Astrocyte of the cerebellum (primary cell): ENCODE measurements around the gene WFIKKN1.

ENCODE experiments used
- DNase-seq: peaks from one replicate; pipeline ENCODE4 v3.0.0-alpha.2; 2011; ENCODE audit warnings: low read depth
- H3K4me3 ChIP-seq: 2 replicates; pipeline ENCODE4 v1.5.1; 2011; ENCODE audit warnings: mild to moderate bottlenecking, low read depth, low read length, moderate library complexity
- CTCF ChIP-seq: IDR thresholded peaks from 2 replicates; pipeline ENCODE4 v1.5.1; 2012; ENCODE audit warnings: low read length, low read depth, moderate library complexity, mild to moderate bottlenecking; ENCODE audit errors: missing control alignments
- in situ Hi-C: cut with HindIII; loops from 2 replicates; pipeline ENCODE4 v1.10.0; 2017; ENCODE audit warnings: low sequenced_read_pairs

WFIKKN1 gene

DNA sequence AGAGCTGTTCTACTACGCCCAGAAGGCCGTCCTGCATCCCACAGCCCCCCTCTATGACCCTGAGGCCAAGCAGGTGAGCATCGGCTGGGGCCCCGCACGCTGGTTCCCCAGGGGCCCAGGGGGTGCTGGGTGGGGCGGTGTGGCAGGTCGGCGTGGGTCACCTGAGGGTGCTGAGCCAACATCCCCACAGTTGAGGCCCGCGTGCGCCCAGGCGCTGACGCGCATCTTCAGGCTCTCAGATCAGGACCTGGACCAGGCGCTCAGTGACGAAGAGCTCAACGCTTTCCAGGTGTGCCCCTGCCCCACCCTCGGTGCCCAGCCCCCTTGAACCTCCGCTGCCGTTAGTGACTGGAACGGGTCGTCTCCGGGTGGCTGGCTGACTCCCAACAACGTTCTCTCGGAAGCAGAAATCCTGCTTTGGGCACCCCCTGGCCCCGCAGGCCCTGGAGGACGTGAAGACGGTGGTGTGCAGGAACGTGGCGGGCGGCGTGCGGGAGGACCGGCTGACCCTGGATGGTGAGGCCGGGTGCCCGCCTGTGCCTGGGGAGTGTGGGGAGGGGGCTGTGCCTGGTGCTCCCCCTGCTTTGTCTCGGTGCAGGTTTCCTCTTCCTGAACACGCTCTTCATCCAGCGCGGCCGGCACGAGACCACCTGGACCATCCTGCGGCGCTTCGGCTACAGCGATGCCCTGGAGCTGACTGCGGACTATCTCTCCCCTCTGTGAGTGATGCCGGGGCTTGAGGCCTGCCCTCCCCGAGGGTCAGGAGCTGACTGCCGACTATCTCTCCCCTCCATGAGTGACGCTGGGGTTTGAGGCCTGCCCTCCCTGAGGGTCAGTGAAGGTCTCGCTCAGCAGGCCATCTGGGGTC lies 39.9 kb downstream of the WFIKKN1 start:
- no peak overlapping the region for H3K4me3 ChIP-seq
- DNase-seq: no peak
- in situ Hi-C loops: no loop called here
- TF ChIP-seq CTCF: no peak

DNA sequence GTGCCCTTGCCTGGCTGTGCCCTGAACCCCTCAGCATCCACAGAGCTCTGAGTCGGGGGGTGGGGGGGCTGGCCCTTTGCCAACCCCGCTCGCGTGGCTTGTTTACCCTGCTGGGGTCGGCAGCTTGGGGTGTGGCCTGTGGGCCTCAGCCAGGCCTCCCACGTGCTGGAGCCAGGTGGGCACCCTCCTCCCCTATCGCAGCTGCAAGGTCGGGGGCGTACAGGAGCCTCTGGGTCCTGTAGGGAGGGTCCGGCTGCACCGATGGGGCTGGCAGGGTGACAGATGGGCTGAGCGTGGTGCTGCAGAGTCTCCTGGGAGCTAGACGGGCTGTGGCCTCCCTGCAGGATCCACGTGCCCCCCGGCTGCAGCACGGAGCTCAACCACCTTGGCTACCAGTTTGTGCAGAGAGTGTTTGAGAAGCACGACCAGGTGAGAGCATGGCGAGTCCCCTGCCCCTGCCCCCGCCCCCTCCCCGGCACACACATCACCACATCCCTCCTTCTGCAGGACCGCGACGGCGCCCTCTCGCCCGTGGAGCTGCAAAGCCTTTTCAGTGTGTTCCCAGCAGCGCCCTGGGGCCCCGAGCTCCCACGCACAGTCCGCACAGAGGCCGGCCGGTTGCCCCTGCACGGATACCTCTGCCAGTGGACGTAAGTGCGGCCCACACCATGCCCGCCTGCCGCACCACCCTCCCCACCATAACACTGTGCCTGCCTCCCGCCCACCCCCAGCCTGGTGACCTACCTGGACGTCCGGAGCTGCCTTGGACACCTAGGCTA lies 40.8 kb downstream of the WFIKKN1 start:
- no peak overlapping the region for H3K4me3 ChIP-seq
- TF ChIP-seq CTCF: no peak
- in situ Hi-C loops: no loop called here
- no peak for DNase-seq

- no peak for TF ChIP-seq CTCF
- in situ Hi-C loops: no loop called here
- no peak overlapping the region for H3K4me3 ChIP-seq
- DNase-seq: no peak
Measured at GRCh38 chr16:672371-672770, 41.6 kb downstream of the WFIKKN1 start.

DNA sequence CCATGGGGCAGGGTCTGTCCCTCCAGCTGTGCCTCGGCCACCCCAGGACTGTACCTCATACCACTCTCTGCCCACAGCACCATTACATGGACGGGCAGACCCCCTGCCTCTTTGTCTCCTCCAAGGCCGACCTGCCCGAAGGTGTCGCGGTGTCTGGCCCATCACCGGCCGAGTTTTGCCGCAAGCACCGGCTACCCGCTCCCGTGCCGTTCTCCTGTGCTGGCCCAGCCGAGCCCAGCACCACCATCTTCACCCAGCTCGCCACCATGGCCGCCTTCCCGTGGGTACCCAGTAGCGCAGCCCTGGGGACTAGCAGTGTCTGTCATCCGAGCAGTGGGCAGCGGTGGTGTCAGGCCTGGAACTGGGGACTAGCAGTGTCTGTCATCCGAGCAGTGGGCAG lies 42.1 kb downstream of the WFIKKN1 start:
- in situ Hi-C loops: no loop called here
- DNase-seq: no peak
- TF ChIP-seq CTCF: no peak
- no peak overlapping the region for H3K4me3 ChIP-seq

DNA sequence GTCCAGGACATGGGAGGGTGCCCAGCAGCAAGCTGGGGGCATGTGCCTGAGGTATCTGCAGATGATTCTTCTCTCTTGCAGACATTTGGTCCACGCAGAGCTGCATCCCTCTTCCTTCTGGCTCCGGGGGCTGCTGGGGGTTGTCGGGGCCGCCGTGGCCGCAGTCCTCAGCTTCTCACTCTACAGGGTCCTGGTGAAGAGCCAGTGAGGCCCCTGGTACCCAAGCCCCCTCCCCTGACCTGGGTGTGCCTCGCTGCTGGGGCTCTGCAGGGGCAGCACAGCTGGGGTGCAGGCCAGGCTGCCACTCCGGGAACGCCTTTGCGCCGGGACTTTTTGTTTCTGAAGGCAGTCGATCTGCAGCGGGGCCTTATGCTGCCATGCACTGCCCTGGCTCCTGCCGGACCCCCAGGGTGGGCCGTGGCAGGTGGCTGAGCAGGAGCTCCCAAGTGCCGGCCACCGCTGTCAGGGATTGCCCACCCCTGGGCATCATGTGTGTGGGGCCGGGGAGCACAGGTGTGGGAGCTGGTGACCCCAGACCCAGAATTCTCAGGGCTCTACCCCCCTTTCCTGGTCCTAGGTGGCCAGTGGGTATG lies 42.7 kb downstream of the WFIKKN1 start:
- in situ Hi-C loops: no loop called here
- DNase-seq: no peak
- no peak overlapping the region for H3K4me3 ChIP-seq
- TF ChIP-seq CTCF: no peak

DNA sequence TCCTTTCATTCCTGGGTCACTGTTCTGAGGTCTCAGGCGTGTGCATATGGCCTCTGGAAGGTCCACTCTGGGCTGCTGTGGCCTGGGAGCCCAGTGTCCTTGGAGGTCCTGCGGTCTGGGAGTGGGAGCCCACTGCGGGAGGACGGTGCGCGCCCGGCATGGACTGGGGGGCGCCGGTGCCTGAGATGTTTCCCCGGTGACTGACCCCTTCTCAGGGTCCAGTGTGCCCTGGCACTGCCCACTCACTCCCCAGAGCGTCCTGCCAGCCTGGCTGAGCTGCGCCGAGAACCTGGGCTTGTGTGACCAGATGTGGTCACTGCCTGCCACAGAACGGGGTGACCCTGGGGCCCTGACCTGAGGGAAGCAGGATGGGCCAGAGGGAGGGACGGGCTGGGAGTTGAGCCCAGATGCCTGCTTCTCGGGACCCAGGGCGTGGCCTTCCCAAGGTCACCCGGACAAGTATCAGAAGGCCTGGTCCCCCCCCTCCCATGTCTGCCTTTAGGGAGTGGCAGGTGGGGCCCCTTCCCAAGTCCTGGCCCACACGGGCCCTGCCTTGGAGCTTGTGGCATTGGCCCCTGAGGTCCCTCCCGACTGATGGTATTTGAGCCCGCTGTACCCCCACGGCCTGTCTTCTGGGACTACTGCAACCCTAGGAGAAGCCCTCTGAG lies 43.6 kb downstream of the WFIKKN1 start:
- no peak for DNase-seq
- no peak overlapping the region for H3K4me3 ChIP-seq
- no peak for TF ChIP-seq CTCF
- in situ Hi-C loops: no loop called here
